Epithelial cell of proximal tubule (primary cell): ENCODE measurements around the gene ZNF853. TPM values are rescaled to one million over a fixed set of nuclear protein-coding genes. Genes with fewer than 3 reads are reported as not detected.

Experiments used
- DNase-seq: peaks from one replicate; pipeline ENCODE4 v3.0.0-alpha.2; 2011; ENCODE audit warnings: low read depth
- H3K4me3 ChIP-seq: 2 replicates; pipeline ENCODE4 v1.5.1; 2011; ENCODE audit warnings: low read depth, mild to moderate bottlenecking, low read length
- CTCF ChIP-seq: conservative IDR thresholded peaks from 2 replicates; pipeline ENCODE4 v1.5.1; 2012; ENCODE audit warnings: low read depth, mild to moderate bottlenecking, low read length
- total RNA-seq: library from RNA; depleted of rRNA; stranded (reverse); fragments of >200 nt; gene quantifications from 2 replicates; pipeline ENCODE4 v1.2.3, GENCODE V29; 2015

Gene ZNF853
- total RNA-seq, 1 donor from 2014 or later: 9.9 TPM

GRCh38 chr7:6643915-6644625 lies 28.7 kb downstream of the ZNF853 start:
- no peak for TF ChIP-seq CTCF
- H3K4me3 ChIP-seq: no peak overlapping the region
- no peak for DNase-seq

- no peak for TF ChIP-seq CTCF
- DNase-seq: no peak
- no peak overlapping the region for H3K4me3 ChIP-seq
Observed at GRCh38 chr7:6644728-6645127, 29.3 kb downstream of the ZNF853 start.

- TF ChIP-seq CTCF: no peak
Observed at GRCh38 chr7:6646465-6646864, 31.1 kb downstream of the ZNF853 start.

GRCh38 chr7:6647080-6647479 lies 31.7 kb downstream of the ZNF853 start:
- no peak for TF ChIP-seq CTCF
- no peak overlapping the region for H3K4me3 ChIP-seq
- DNase-seq: no peak

More at GRCh38 chr7:6646465-6646864, 31.1 kb downstream of the ZNF853 start:
- H3K4me3 ChIP-seq: no peak overlapping the region
- no peak for DNase-seq

GRCh38 chr7:6647541-6647940 lies 32.1 kb downstream of the ZNF853 start:
- H3K4me3 ChIP-seq: no peak overlapping the region
- DNase-seq: no peak
- TF ChIP-seq CTCF: no peak

GRCh38 chr7:6648066-6648814 lies 32.8 kb downstream of the ZNF853 start:
- peak; percentile 3 for TF ChIP-seq CTCF
- no peak for DNase-seq
- no peak overlapping the region for H3K4me3 ChIP-seq

- no peak for TF ChIP-seq CTCF
- no peak overlapping the region for H3K4me3 ChIP-seq
- no peak for DNase-seq
Observed at GRCh38 chr7:6648815-6649104, 33.4 kb downstream of the ZNF853 start.
